K562 (cell line): ENCODE measurements around the gene NR2F1. TPM values are rescaled to one million over a fixed set of nuclear protein-coding genes. Genes with fewer than 3 reads are reported as not detected.

ENCODE experiments used
- ATAC-seq: fragments of 200-7000 bp; cut with Tn5 transposase; 3 replicates; pipeline ENCODE4 v1.9.1; 2020; ENCODE audit warnings: moderate library complexity
- BruUV-seq: library from RNA; stranded (reverse); fragments of 400-500 nt; replicated peaks from 2 replicates; lab custom pipeline; 2021; lab: Mats Ljungman, UMichigan
- CTCF ChIA-PET: fragments of 300-600 bp; formaldehyde crosslinking; extraction: SDS; loops from one replicate; lab custom pipeline; 2021; ENCODE audit warnings: low intra/inter-chr PET ratio; lab: Yijun Ruan, JAX
- POLR2A ChIA-PET: fragments of 300-600, 350-650 bp; sonication (Branson Sonifier 250); formaldehyde crosslinking; extraction: SDS; loops from one replicate; lab custom pipeline; 2021; ENCODE audit warnings: antibody characterized with exemption, inconsistent platforms; lab: Yijun Ruan, JAX
- DNase-seq, 4 experiments: peaks; one replicate each; pipeline versions ENCODE4 v3.0.0 to v3.0.0-alpha.2; 2011 to 2018; ENCODE audit warnings: low spot score in 3 of 4, mixed read lengths in 3 of 4; ENCODE audit errors: extremely low read depth in 1 of 4
- FAIRE-seq: peaks from 2 replicates; lab custom pipeline; 2011; peaks lifted over from hg19 to GRCh38; lab: Jason Lieb, UNC
- H2AFZ ChIP-seq: 2 replicates; pipeline ENCODE4 v1.6.0; 2011; ENCODE audit warnings: low read depth, low read length, control low read depth, inconsistent platforms
- H3K27ac ChIP-seq: fragments of 200-600 bp; 3 replicates; pipeline ENCODE4 v1.8.0; 2011; ENCODE audit warnings: low read depth, mild to moderate bottlenecking, control low read depth, inconsistent platforms, low read length, moderate library complexity, mixed read lengths; ENCODE audit errors: extremely low read depth
- H3K27me3 ChIP-seq, 2 experiments: fragments of 300-600 bp in 1 of 2; 2 replicates in 1 of 2; 3 replicates in 1 of 2; pipeline versions ENCODE4 v1.6.0 to v1.8.0; 2011; ENCODE audit warnings: inconsistent platforms in 2 of 2, low read length in 2 of 2, mild to moderate bottlenecking in 1 of 2, mixed read lengths in 1 of 2, moderate library complexity in 1 of 2; ENCODE audit not compliant: control insufficient read depth in 2 of 2, insufficient read depth in 2 of 2
- H3K36me3 ChIP-seq: fragments of 300-600 bp; 3 replicates; pipeline ENCODE4 v1.8.0; 2011; ENCODE audit warnings: mild to moderate bottlenecking, low read length, inconsistent platforms; ENCODE audit not compliant: control insufficient read depth, insufficient read depth
- H3K4me1 ChIP-seq, 2 experiments: fragments of 200-600 bp in 1 of 2; replicated peaks in 1 of 2; 2 replicates in 1 of 2; 3 replicates in 1 of 2; pipeline versions ENCODE4 v1.5.1 to v1.8.0; 2011; ENCODE audit warnings: inconsistent platforms in 2 of 2, low read length in 2 of 2, mild to moderate bottlenecking in 1 of 2, mixed read lengths in 1 of 2, moderate library complexity in 1 of 2; ENCODE audit not compliant: control insufficient read depth in 2 of 2, insufficient read depth in 2 of 2
- H3K4me2 ChIP-seq: 2 replicates; pipeline ENCODE4 v1.6.1; 2011; ENCODE audit warnings: low read length, control low read depth, inconsistent platforms, mixed read lengths; ENCODE audit not compliant: insufficient read depth
- H3K4me3 ChIP-seq: fragments of 200-600 bp; sonication (generic), shearing (Covaris generic); 2 replicates; pipeline ENCODE4 v1.5.1; 2016; ENCODE audit warnings: control low read depth, inconsistent platforms
- H3K79me2 ChIP-seq: fragments of 200-600 bp; 3 replicates; pipeline ENCODE4 v1.8.0; 2011; ENCODE audit warnings: low read length, inconsistent platforms; ENCODE audit not compliant: control insufficient read depth, insufficient read depth
- H3K9ac ChIP-seq, 2 experiments: 2 replicates each; pipeline versions ENCODE4 v1.6.0 to v1.6.1; 2011; ENCODE audit warnings: low read depth in 2 of 2, low read length in 2 of 2, control low read depth in 1 of 2, inconsistent platforms in 1 of 2, mild to moderate bottlenecking in 1 of 2, mixed read lengths in 1 of 2; ENCODE audit not compliant: insufficient read depth in 1 of 2
- H3K9me1 ChIP-seq: one replicate; pipeline ENCODE4 v1.6.0; 2011; ENCODE audit warnings: inconsistent platforms, mild to moderate bottlenecking, low read length, moderate library complexity; ENCODE audit not compliant: control insufficient read depth, insufficient read depth
- H3K9me3 ChIP-seq: replicated peaks from 2 replicates; pipeline ENCODE4 v1.5.1; 2011; ENCODE audit warnings: low read depth, low read length, inconsistent platforms; ENCODE audit not compliant: control insufficient read depth, insufficient read depth
- H4K20me1 ChIP-seq: replicated peaks from 2 replicates; pipeline ENCODE4 v1.6.1; 2011; ENCODE audit warnings: low read length, inconsistent platforms, mixed read lengths; ENCODE audit not compliant: control insufficient read depth, insufficient read depth
- BDP1 ChIP-seq: IDR thresholded peaks from 3 replicates; pipeline ENCODE4 v1.6.1; 2011; ENCODE audit not compliant: insufficient read length, insufficient read depth
- CEBPG ChIP-seq, 3 experiments: fragments of 200-800 bp in 1 of 3; sonication (Bioruptor generic) in 1 of 3; sonication (generic) in 1 of 3; formaldehyde crosslinking in 1 of 3; IDR thresholded peaks in 2 of 3; conservative IDR thresholded peaks in 1 of 3; 2 replicates each; pipeline versions ENCODE4 v1.6.1 to v1.8.0; 2016 to 2022; ENCODE audit warnings: missing compliant biosample characterization in 2 of 3, missing genetic modification characterization in 2 of 3, mild to moderate bottlenecking in 1 of 3, missing genetic modification reagents in 1 of 3
- SRSF3 ChIP-seq: fragments of 200-400 bp; formaldehyde crosslinking; IDR thresholded peaks from 2 replicates; pipeline ENCODE4 v1.6.1; 2016; ENCODE audit warnings: mild to moderate bottlenecking, low read length, moderate library complexity; ENCODE audit not compliant: insufficient read depth
- TCFL5 ChIP-seq: fragments of 250-450 bp; sonication (Bioruptor Pico); conservative IDR thresholded peaks from 2 replicates; pipeline ENCODE4 v1.6.1; 2021; ENCODE audit warnings: mild to moderate bottlenecking, moderate library complexity, matching md5 sums
- ZNF830 ChIP-seq: fragments of 250-450 bp; sonication (Bioruptor Pico); IDR thresholded peaks from 2 replicates; pipeline ENCODE4 v1.5.0; 2021; ENCODE audit warnings: mild to moderate bottlenecking
- WGBS: fragments of 100-300 bp; shearing (Covaris generic); methylation state at CpG from one replicate; pipeline ENCODE4 v1.1.6; 2016; ENCODE audit warnings: low coverage, mixed read lengths; ENCODE audit not compliant: insufficient coverage; ENCODE audit errors: missing lambda C conversion rate; 5-methylcytosine and 5-hydroxymethylcytosine counted together
- in situ Hi-C: fragments of 300-500 bp; cut with MboI; formaldehyde crosslinking; loops from 4 replicates; pipeline ENCODE4 v1.15.0; 2018; ENCODE audit warnings: inconsistent platforms, mixed read lengths
- intact Hi-C: fragments of 100-400 bp; cut with micrococcal nuclease; formaldehyde crosslinking; loops from 2 replicates; pipeline ENCODE4 v1.14.2; 2022
- polyA plus RNA-seq, 8 experiments: library from polyadenylated mRNA; depleted of rRNA in 4 of 8; stranded (reverse) in 5 of 8; unstranded in 3 of 8; fragments of >200 nt; fragmentation: Nextera tagmentation in 2 of 8; fragmentation: Illumina TruSeq in 1 of 8; extraction: Ambion mirVana in 2 of 8; extraction: Trizol in 1 of 8; gene quantifications; 2 replicates each; pipeline versions ENCODE4 v1.2.1 to v1.2.3, GENCODE V29; 2011 to 2014; ENCODE audit warnings: inconsistent platforms in 1 of 8, missing spikeins in 1 of 8
- total RNA-seq, 7 experiments: library from RNA; depleted of rRNA in 6 of 7; stranded (reverse); fragments of >200 nt in 6 of 7; fragmentation: Illumina TruSeq in 2 of 7; extraction: Trizol in 2 of 7; gene quantifications; 2 replicates each; pipeline versions ENCODE4 v1.2.1 to v1.2.3, GENCODE V29; 2011 to 2021; ENCODE audit warnings: low replicate concordance in 1 of 7
- TF ChIP-seq, protein P1 (sequence below): IDR thresholded peaks from 2 replicates; pipeline ENCODE4 v1.6.1; 2016; ENCODE audit warnings: missing genetic modification characterization, missing compliant biosample characterization
- TF ChIP-seq, protein P2 (sequence below): fragments of 450-650 bp; conservative IDR thresholded peaks from 2 replicates; pipeline ENCODE4 v1.6.1; 2016; ENCODE audit warnings: missing genetic modification characterization, low read depth, mild to moderate bottlenecking, missing compliant biosample characterization, moderate library complexity
- TF ChIP-seq, protein P3 (sequence below): fragments of 250-450 bp; sonication (Bioruptor Pico); IDR thresholded peaks from 2 replicates; pipeline ENCODE4 v1.4.0; 2020; ENCODE audit warnings: mild to moderate bottlenecking, moderate library complexity

The NR2F1 gene
- total and polyA plus RNA-seq, 9 of the 15 experiments (the other 6 are each of a cell fraction or from before 2014, with no cell fraction given): 0.18 TPM; not detected in 8

DNA sequence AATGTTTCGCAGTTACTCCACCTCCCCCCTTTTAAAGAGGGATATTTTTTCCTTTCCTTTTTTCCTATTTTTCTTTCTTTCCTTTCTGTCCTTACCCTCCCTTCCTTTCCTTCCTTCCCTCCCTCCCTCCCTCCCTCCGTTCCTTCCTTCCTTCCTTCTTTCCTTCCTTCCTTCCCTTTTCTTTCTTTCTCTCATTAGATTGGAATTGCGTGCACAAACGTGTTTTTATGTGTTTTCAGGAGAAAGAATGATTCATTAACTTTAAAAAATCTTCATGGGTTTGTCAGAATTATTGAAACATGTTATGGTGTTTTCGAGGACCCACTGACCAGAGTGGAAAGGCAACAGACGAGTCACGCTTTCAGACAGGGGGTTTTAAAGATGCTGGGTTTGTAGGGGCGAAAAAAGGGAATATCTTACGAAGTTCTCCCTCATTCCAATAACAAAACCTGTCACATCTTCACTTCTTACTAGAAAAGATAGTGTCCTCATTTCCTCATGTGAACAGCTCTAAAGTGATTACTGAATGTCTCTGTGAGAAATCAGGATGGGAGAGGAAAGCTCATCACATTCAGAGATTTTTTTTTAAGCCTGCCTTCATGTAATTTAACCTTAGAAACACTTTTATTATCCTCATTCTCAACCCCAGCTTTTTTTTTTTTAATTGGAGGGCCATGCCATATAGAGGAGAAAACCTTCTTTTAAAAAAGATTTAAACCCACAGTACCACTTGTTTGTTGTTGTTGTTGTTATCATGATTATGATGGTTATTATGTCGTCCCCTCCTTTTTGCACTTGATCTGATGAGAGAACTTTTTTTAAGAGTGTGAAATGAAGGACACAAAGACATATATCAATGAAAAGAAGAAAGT is 21.9 kb downstream of the NR2F1 start:
- no peaks in the 10 kb centered on the region for H3K9me3 ChIP-seq
- H3K4me1 ChIP-seq: no peaks in the 10 kb centered on the region
- H3K4me2 ChIP-seq: no peak overlapping the region
- H3K9ac ChIP-seq: no peak overlapping the region
- no peak for FAIRE-seq
- intact Hi-C loops (no loop called here), in situ Hi-C loops (no loop called here)
- H3K79me2 ChIP-seq: no peaks in the 10 kb centered on the region
- H3K27me3 ChIP-seq: peaks cover 3 to 10% of the 10 kb centered on the region in 2 experiments; a peak in 3 of 5 replicates
- TF ChIP-seq, protein P1, sequence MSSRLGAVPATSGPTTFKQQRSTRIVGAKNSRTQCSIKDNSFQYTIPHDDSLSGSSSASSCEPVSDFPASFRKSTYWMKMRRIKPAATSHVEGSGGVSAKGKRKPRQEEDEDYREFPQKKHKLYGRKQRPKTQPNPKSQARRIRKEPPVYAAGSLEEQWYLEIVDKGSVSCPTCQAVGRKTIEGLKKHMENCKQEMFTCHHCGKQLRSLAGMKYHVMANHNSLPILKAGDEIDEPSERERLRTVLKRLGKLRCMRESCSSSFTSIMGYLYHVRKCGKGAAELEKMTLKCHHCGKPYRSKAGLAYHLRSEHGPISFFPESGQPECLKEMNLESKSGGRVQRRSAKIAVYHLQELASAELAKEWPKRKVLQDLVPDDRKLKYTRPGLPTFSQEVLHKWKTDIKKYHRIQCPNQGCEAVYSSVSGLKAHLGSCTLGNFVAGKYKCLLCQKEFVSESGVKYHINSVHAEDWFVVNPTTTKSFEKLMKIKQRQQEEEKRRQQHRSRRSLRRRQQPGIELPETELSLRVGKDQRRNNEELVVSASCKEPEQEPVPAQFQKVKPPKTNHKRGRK: peak; percentile 72
- no peak for TF ChIP-seq CEBPG (CRISPR knock-in tag; IDR thresholded peaks at IDR 0.05)
- TF ChIP-seq CEBPG (tag; conservative IDR thresholded peaks at IDR 0.05 in 1 of 2, IDR thresholded peaks at IDR 0.05 in 1 of 2): no peak
- TF ChIP-seq ZNF830: no peak
- TF ChIP-seq SRSF3: no peak
- TF ChIP-seq, protein P2, sequence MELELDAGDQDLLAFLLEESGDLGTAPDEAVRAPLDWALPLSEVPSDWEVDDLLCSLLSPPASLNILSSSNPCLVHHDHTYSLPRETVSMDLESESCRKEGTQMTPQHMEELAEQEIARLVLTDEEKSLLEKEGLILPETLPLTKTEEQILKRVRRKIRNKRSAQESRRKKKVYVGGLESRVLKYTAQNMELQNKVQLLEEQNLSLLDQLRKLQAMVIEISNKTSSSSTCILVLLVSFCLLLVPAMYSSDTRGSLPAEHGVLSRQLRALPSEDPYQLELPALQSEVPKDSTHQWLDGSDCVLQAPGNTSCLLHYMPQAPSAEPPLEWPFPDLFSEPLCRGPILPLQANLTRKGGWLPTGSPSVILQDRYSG: no peak
- TF ChIP-seq, protein P3, sequence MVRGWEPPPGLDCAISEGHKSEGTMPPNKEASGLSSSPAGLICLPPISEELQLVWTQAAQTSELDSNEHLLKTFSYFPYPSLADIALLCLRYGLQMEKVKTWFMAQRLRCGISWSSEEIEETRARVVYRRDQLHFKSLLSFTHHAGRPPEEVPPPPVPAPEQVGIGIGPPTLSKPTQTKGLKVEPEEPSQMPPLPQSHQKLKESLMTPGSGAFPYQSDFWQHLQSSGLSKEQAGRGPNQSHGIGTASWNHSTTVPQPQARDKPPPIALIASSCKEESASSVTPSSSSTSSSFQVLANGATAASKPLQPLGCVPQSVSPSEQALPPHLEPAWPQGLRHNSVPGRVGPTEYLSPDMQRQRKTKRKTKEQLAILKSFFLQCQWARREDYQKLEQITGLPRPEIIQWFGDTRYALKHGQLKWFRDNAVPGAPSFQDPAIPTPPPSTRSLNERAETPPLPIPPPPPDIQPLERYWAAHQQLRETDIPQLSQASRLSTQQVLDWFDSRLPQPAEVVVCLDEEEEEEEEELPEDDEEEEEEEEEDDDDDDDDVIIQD (CRISPR knock-in tag): no peak
- TF ChIP-seq BDP1: no peak
- TF ChIP-seq TCFL5: no peak
- ATAC-seq: no peak
- no TSS peak for BruUV-seq
- no peak overlapping the region for H2AFZ ChIP-seq
- ChIA-PET POLR2A (no interaction called here), CTCF (no interaction called here)
- no peak for DNase-seq
- 0% methylated on average over 7 of the region's 10 CpGs for WGBS
- H3K27ac ChIP-seq: no peak overlapping the region
- no peak overlapping the region for H3K4me3 ChIP-seq
- H3K9me1 ChIP-seq: no peaks in the 10 kb centered on the region
- no peaks in the 10 kb centered on the region for H3K36me3 ChIP-seq
- H4K20me1 ChIP-seq: no peaks in the 10 kb centered on the region
